GM12878 (cell line): ENCODE results near the gene STX8. TPM values are rescaled to one million over a fixed set of nuclear protein-coding genes. Genes with fewer than 3 reads are reported as not detected.

Source experiments
- ATAC-seq: fragments of 200-7000 bp; cut with Tn5 transposase; 3 replicates; pipeline ENCODE4 v1.9.1; 2020; ENCODE audit warnings: mild to moderate bottlenecking, moderate library complexity
- BruUV-seq: library from RNA; stranded (reverse); fragments of 400-500 nt; replicated peaks from 2 replicates; lab custom pipeline; 2021; lab: Mats Ljungman, UMichigan
- CTCF ChIA-PET: fragments of 300-600 bp; sonication (Branson Sonifier 250); formaldehyde crosslinking; extraction: SDS; loops from one replicate; lab custom pipeline; 2021; ENCODE audit warnings: inconsistent platforms; lab: Yijun Ruan, JAX
- POLR2A ChIA-PET: fragments of 350-600 bp; formaldehyde crosslinking; extraction: SDS; loops from one replicate; lab custom pipeline; 2021; ENCODE audit warnings: inconsistent platforms; lab: Charles Lee
- RAD21 ChIA-PET: fragments of 300-600 bp; sonication (Branson Sonifier 250); formaldehyde crosslinking; loops from one replicate; lab custom pipeline; 2023; ENCODE audit warnings: antibody characterized with exemption; ENCODE audit not compliant: unreplicated experiment; lab: Charles Lee
- SMC1A ChIA-PET: fragments of 300-600 bp; sonication (Branson Sonifier 250); formaldehyde crosslinking; loops from one replicate; lab custom pipeline; 2023; ENCODE audit not compliant: unreplicated experiment, uncharacterized antibody; lab: Charles Lee
- DNase-seq: peaks from one replicate; pipeline ENCODE4 v3.0.0-alpha.2; 2011; ENCODE audit warnings: low read depth, low spot score
- FAIRE-seq: peaks from 3 replicates; lab custom pipeline; 2011; peaks lifted over from hg19 to GRCh38; lab: Jason Lieb, UNC
- H2AFZ ChIP-seq: 2 replicates; pipeline ENCODE4 v1.6.0; 2011; ENCODE audit warnings: low read depth, low read length, control low read depth; ENCODE audit not compliant: control insufficient read depth
- H3K27ac ChIP-seq: 2 replicates; pipeline ENCODE4 v1.5.1; 2011; ENCODE audit warnings: control low read depth; ENCODE audit not compliant: control insufficient read depth, insufficient read depth
- H3K27me3 ChIP-seq, 2 experiments: replicated peaks in 1 of 2; 2 replicates each; pipeline versions ENCODE4 v1.6.0 to v1.6.1; 2011; ENCODE audit warnings: low read length in 1 of 2; ENCODE audit not compliant: control insufficient read depth in 2 of 2, insufficient read depth in 2 of 2
- H3K36me3 ChIP-seq, 2 experiments: 2 replicates each; pipeline ENCODE4 v1.5.1; 2011; ENCODE audit warnings: low read length in 1 of 2; ENCODE audit not compliant: control insufficient read depth in 2 of 2, insufficient read depth in 2 of 2
- H3K4me1 ChIP-seq: 2 replicates; pipeline ENCODE4 v1.6.1; 2011; ENCODE audit warnings: mild to moderate bottlenecking, low read length, moderate library complexity, mixed read lengths; ENCODE audit not compliant: control insufficient read depth, insufficient read depth
- H3K4me2 ChIP-seq: 2 replicates; pipeline ENCODE4 v1.6.0; 2011; ENCODE audit warnings: control low read depth; ENCODE audit not compliant: control insufficient read depth, insufficient read depth
- H3K4me3 ChIP-seq: fragments of 200-600 bp; sonication (generic); 2 replicates; pipeline ENCODE4 v1.5.1; 2016
- H3K79me2 ChIP-seq: 2 replicates; pipeline ENCODE4 v1.6.0; 2011; ENCODE audit warnings: low read length; ENCODE audit not compliant: control insufficient read depth, insufficient read depth
- H3K9ac ChIP-seq: 2 replicates; pipeline ENCODE4 v1.8.0; 2011; ENCODE audit warnings: low read length, control low read depth, mixed read lengths; ENCODE audit not compliant: control insufficient read depth, insufficient read depth
- H3K9me3 ChIP-seq: replicated peaks from 3 replicates; pipeline ENCODE4 v1.5.1; 2011; ENCODE audit warnings: mild to moderate bottlenecking, low read length; ENCODE audit not compliant: control insufficient read depth, insufficient read depth
- H4K20me1 ChIP-seq: 2 replicates; pipeline ENCODE4 v1.6.0; 2011; ENCODE audit not compliant: control insufficient read depth, insufficient read depth
- MEF2B ChIP-seq: fragments of 450-650 bp; IDR thresholded peaks from 2 replicates; pipeline ENCODE4 v1.6.1; 2018; ENCODE audit warnings: mild to moderate bottlenecking, moderate library complexity; ENCODE audit not compliant: partially characterized antibody, poor library complexity, severe bottlenecking
- RELA ChIP-seq: fragments of 450-650 bp; IDR thresholded peaks from 2 replicates; pipeline ENCODE4 v1.8.0; 2014; ENCODE audit warnings: borderline replicate concordance; ENCODE audit not compliant: partially characterized antibody
- WGBS: methylation state at CpG from one replicate; pipeline ENCODE4 v1.1.6; 2016; ENCODE audit warnings: low lambda C conversion rate; ENCODE audit not compliant: insufficient replicate concordance, insufficient coverage; ENCODE audit errors: missing lambda C conversion rate; 5-methylcytosine and 5-hydroxymethylcytosine counted together
- in situ Hi-C: fragments of 300-500 bp; cut with MboI; formaldehyde crosslinking; loops from 9 replicates; pipeline ENCODE4 v1.14.3; 2018; ENCODE audit warnings: mixed read lengths
- intact Hi-C: fragments of 100-400 bp; cut with micrococcal nuclease; formaldehyde crosslinking; loops from one replicate; pipeline ENCODE4 v1.14.2; 2022; ENCODE audit not compliant: unreplicated experiment
- polyA plus RNA-seq, 11 experiments: library from polyadenylated mRNA; depleted of rRNA in 4 of 11; unstranded in 6 of 11; stranded (reverse) in 5 of 11; fragments of >200 nt; fragmentation: Nextera tagmentation in 4 of 11; fragmentation: Illumina TruSeq in 1 of 11; extraction: Ambion mirVana in 4 of 11; extraction: Trizol in 1 of 11; gene quantifications; 1 replicate in 1 of 11; 2 replicates in 10 of 11; pipeline versions ENCODE4 v1.2.1 to v1.2.3, GENCODE V29; 2011 to 2016; ENCODE audit warnings: inconsistent platforms in 2 of 11, missing spikeins in 2 of 11, low read depth in 1 of 11
- total RNA-seq, 4 experiments: library from RNA; depleted of rRNA in 3 of 4; stranded (reverse); fragments of >200 nt in 3 of 4; fragmentation: Illumina TruSeq in 1 of 4; extraction: Trizol in 1 of 4; gene quantifications; 2 replicates each; pipeline versions ENCODE4 v1.2.1 to v1.2.3, GENCODE V29; 2013 to 2021
- TF ChIP-seq, protein P1 (sequence below): IDR thresholded peaks from 2 replicates; pipeline ENCODE4 v1.6.1; 2011; ENCODE audit warnings: borderline replicate concordance, low read depth, mild to moderate bottlenecking, moderate library complexity, low read length; ENCODE audit not compliant: insufficient read depth, poor library complexity, severe bottlenecking

The STX8 gene
- total and polyA plus RNA-seq, 10 of the 15 experiments (the other 5 are each of a cell fraction or from before 2014, with no cell fraction given), result 47.9 to 151 (median 72.9) TPM

DNA sequence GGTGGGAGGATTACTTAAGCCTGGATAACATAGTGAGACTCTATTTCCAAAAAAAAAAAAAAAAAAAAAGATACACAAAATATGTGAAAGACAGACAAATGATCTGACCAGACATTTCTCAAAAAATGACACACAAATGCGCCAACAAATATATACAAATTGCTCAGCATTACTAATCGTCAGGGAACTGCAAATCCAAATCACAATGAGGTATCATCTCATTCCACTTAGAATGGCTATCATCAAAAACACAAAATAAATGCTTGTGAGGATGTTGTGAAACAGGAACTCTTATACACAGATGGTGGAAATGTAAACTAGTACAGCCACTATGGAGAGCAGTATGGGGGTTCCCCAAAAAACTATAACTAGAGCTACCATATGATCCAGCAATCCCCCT is 62.4 kb downstream of the STX8 start:
- ChIA-PET RAD21 (interaction anchor here (0.7 kb wide), 1 partner anchor 260 kb away, joined by 3 read pairs; no protein-coding TSS in a partner anchor), POLR2A (interaction anchor here (0.6 kb wide), 1 partner anchor 9 kb away, joined by 5 read pairs; no protein-coding TSS in a partner anchor), SMC1A (interaction anchor here (0.7 to 1.1 kb wide), 2 partner anchors 12 to 42 kb away, joined by 3 to 4 read pairs; no protein-coding TSS in a partner anchor), CTCF (interaction anchor here (1.0 kb wide), 1 partner anchor 9 kb away, joined by 3 read pairs; no protein-coding TSS in a partner anchor)
- WGBS, result 100% methylated on average over 2 of the region's 2 CpGs
- no peak overlapping the region for H3K27ac ChIP-seq
- in situ Hi-C loops (no loop called here), intact Hi-C loops (no loop called here)
- DNase-seq (no peak), ATAC-seq (no peak), FAIRE-seq (no peak)
- no peak overlapping the region for H2AFZ ChIP-seq
- H3K4me1 ChIP-seq, result no peaks in the 10 kb centered on the region
- H3K79me2 ChIP-seq, result no peaks in the 10 kb centered on the region
- BruUV-seq, result no TSS peak
- no peak overlapping the region for H3K4me3 ChIP-seq
- H3K27me3 ChIP-seq, result no peaks in the 10 kb centered on the region
- no peak overlapping the region for H3K4me2 ChIP-seq
- no peak for TF ChIP-seq RELA
- no peak for TF ChIP-seq MEF2B
- TF ChIP-seq, protein P1, sequence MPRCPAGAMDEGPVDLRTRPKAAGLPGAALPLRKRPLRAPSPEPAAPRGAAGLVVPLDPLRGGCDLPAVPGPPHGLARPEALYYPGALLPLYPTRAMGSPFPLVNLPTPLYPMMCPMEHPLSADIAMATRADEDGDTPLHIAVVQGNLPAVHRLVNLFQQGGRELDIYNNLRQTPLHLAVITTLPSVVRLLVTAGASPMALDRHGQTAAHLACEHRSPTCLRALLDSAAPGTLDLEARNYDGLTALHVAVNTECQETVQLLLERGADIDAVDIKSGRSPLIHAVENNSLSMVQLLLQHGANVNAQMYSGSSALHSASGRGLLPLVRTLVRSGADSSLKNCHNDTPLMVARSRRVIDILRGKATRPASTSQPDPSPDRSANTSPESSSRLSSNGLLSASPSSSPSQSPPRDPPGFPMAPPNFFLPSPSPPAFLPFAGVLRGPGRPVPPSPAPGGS, result peak; percentile 38
- no peak overlapping the region for H3K9ac ChIP-seq
- no peaks in the 10 kb centered on the region for H3K36me3 ChIP-seq
- 0 out of 2 replicates have a peak, but pooled peaks cover 3% of the 10 kb centered on the region for H4K20me1 ChIP-seq
- peaks cover 4% of the 10 kb centered on the region; the same call in 1 of the 3 replicates for H3K9me3 ChIP-seq
